H1 (cell line): Measurements from ENCODE around the gene BOLA3. TPM values are rescaled to one million over a fixed set of nuclear protein-coding genes. Genes with fewer than 3 reads are reported as not detected.

Source experiments
- CTCF ChIA-PET: fragments of 300-600 bp; sonication (Branson Sonifier 250); formaldehyde crosslinking; loops from one replicate; lab custom pipeline; 2021; ENCODE audit not compliant: partially characterized antibody; lab: Charles Lee
- POLR2A ChIA-PET: fragments of 300-600 bp; sonication (Branson Sonifier 250); formaldehyde crosslinking; loops from one replicate; lab custom pipeline; 2021; ENCODE audit warnings: inconsistent platforms; ENCODE audit not compliant: partially characterized antibody; lab: Charles Lee
- DNase-seq, 2 experiments: peaks; one replicate each; pipeline versions ENCODE4 v3.0.0 to v3.0.0-alpha.2; 2010 to 2022; ENCODE audit warnings: low spot score in 2 of 2, low read depth in 1 of 2, mixed read lengths in 1 of 2
- FAIRE-seq: peaks from 2 replicates; lab custom pipeline; 2011; peaks lifted over from hg19 to GRCh38; lab: Jason Lieb, UNC
- H2AFZ ChIP-seq: 2 replicates; pipeline ENCODE4 v1.8.1; 2012; ENCODE audit warnings: low read length, inconsistent platforms
- H2AK5ac ChIP-seq: 2 replicates; pipeline ENCODE4 v1.6.1; 2013; ENCODE audit warnings: low read depth, low read length
- H2BK120ac ChIP-seq: replicated peaks from 2 replicates; pipeline ENCODE3; 2013; ENCODE audit warnings: low read depth, low read length, inconsistent platforms
- H2BK12ac ChIP-seq: 2 replicates; pipeline ENCODE4 v1.6.1; 2013; ENCODE audit warnings: low read depth, low read length
- H2BK15ac ChIP-seq: 2 replicates; pipeline ENCODE4 v1.6.1; 2013; ENCODE audit warnings: low read length
- H2BK20ac ChIP-seq: 2 replicates; pipeline ENCODE4 v1.6.1; 2013; ENCODE audit warnings: low read length
- H2BK5ac ChIP-seq: 2 replicates; pipeline ENCODE4 v1.6.1; 2013; ENCODE audit warnings: low read depth, low read length
- H3K14ac ChIP-seq: 2 replicates; pipeline ENCODE4 v1.6.1; 2013; ENCODE audit warnings: inconsistent platforms; ENCODE audit not compliant: insufficient read length
- H3K18ac ChIP-seq: 2 replicates; pipeline ENCODE4 v1.6.1; 2013; ENCODE audit warnings: low read length; ENCODE audit errors: extremely low read depth
- H3K23ac ChIP-seq: 2 replicates; pipeline ENCODE4 v1.6.1; 2013; ENCODE audit warnings: inconsistent platforms; ENCODE audit not compliant: insufficient read length
- H3K23me2 ChIP-seq: 2 replicates; pipeline ENCODE4 v1.6.1; 2013; ENCODE audit warnings: low read depth, low read length
- H3K27ac ChIP-seq: 2 replicates; pipeline ENCODE4 v1.6.1; 2011; ENCODE audit warnings: low read depth, low read length, inconsistent platforms
- H3K27me3 ChIP-seq, 4 experiments: replicated peaks in 1 of 4; 1 replicate in 1 of 4; 2 replicates in 3 of 4; pipeline versions ENCODE4 v1.6.1 to v1.8.1; 2011 to 2013; ENCODE audit warnings: low read length in 3 of 4, mild to moderate bottlenecking in 3 of 4, inconsistent platforms in 2 of 4, mixed read lengths in 2 of 4, moderate library complexity in 1 of 4; ENCODE audit not compliant: control insufficient read depth in 3 of 4, insufficient read depth in 3 of 4; ENCODE audit errors: extremely low read depth in 1 of 4
- H3K36me3 ChIP-seq, 4 experiments: 2 replicates each; pipeline versions ENCODE4 v1.6.1 to v1.8.1; 2011 to 2013; ENCODE audit warnings: mild to moderate bottlenecking in 4 of 4, low read length in 3 of 4, moderate library complexity in 2 of 4, control low read depth in 1 of 4, inconsistent platforms in 1 of 4; ENCODE audit not compliant: insufficient read depth in 4 of 4, control insufficient read depth in 2 of 4
- H3K4ac ChIP-seq: replicated peaks from 2 replicates; pipeline ENCODE3; 2013; ENCODE audit warnings: low read length, low read depth, mixed read lengths, inconsistent platforms; ENCODE audit not compliant: insufficient read length
- H3K4me1 ChIP-seq, 4 experiments: replicated peaks in 1 of 4; 1 replicate in 1 of 4; 2 replicates in 3 of 4; pipeline versions ENCODE4 v1.6.1 to v1.8.1; 2011 to 2013; ENCODE audit warnings: low read length in 3 of 4, inconsistent platforms in 2 of 4, mixed read lengths in 1 of 4; ENCODE audit not compliant: insufficient read depth in 4 of 4, control insufficient read depth in 3 of 4
- H3K4me2 ChIP-seq, 2 experiments: 2 replicates each; pipeline versions ENCODE4 v1.6.1 to v1.8.1; 2011 to 2013; ENCODE audit warnings: low read depth in 2 of 2, low read length in 2 of 2, control low read depth in 1 of 2, inconsistent platforms in 1 of 2, mild to moderate bottlenecking in 1 of 2; ENCODE audit not compliant: insufficient read depth in 1 of 2
- H3K4me3 ChIP-seq, 4 experiments: fragments of 200-600, 300-600 bp in 1 of 4; sonication (generic), shearing (Covaris generic), sonication (Bioruptor Twin) in 1 of 4; 2 replicates each; pipeline versions ENCODE4 v1.5.1 to v1.8.1; 2011 to 2016; ENCODE audit warnings: low read length in 4 of 4, low read depth in 3 of 4, control low read depth in 2 of 4, inconsistent platforms in 2 of 4, mild to moderate bottlenecking in 2 of 4, mixed read lengths in 1 of 4, moderate library complexity in 1 of 4; ENCODE audit not compliant: insufficient read depth in 2 of 4; ENCODE audit errors: extremely low read depth in 1 of 4
- H3K56ac ChIP-seq: replicated peaks from 2 replicates; pipeline ENCODE3; 2013; ENCODE audit warnings: low read depth, mild to moderate bottlenecking, mixed read lengths, low read length, inconsistent platforms; ENCODE audit not compliant: insufficient read length
- H3K79me1 ChIP-seq: 2 replicates; pipeline ENCODE4 v1.6.1; 2013; ENCODE audit warnings: low read depth, low read length, control low read depth
- H3K79me2 ChIP-seq, 2 experiments: 2 replicates each; pipeline versions ENCODE4 v1.6.1 to v1.8.1; 2012 to 2013; ENCODE audit warnings: low read length in 2 of 2, mild to moderate bottlenecking in 2 of 2, inconsistent platforms in 1 of 2; ENCODE audit not compliant: insufficient read depth in 2 of 2, control insufficient read depth in 1 of 2
- H3K9ac ChIP-seq, 4 experiments: replicated peaks in 1 of 4; 1 replicate in 1 of 4; 2 replicates in 3 of 4; pipeline versions ENCODE4 v1.6.1 to v1.8.1; 2011 to 2013; ENCODE audit warnings: low read depth in 3 of 4, low read length in 3 of 4, control low read depth in 2 of 4, mild to moderate bottlenecking in 2 of 4, moderate library complexity in 2 of 4, inconsistent platforms in 1 of 4; ENCODE audit errors: extremely low read depth in 1 of 4
- H3K9me3 ChIP-seq, 2 experiments: 2 replicates each; pipeline versions ENCODE4 v1.6.1 to v1.8.1; 2012 to 2013; ENCODE audit warnings: mild to moderate bottlenecking in 2 of 2, moderate library complexity in 2 of 2, control low read depth in 1 of 2, inconsistent platforms in 1 of 2, low read depth in 1 of 2, low read length in 1 of 2, mixed read lengths in 1 of 2; ENCODE audit not compliant: insufficient read depth in 2 of 2
- H4K20me1 ChIP-seq, 2 experiments: replicated peaks in 1 of 2; 2 replicates each; pipeline versions ENCODE3 to v1.8.1; 2011 to 2013; ENCODE audit warnings: inconsistent platforms in 2 of 2, low read length in 2 of 2, mild to moderate bottlenecking in 1 of 2; ENCODE audit not compliant: insufficient read depth in 2 of 2, control insufficient read depth in 1 of 2
- H4K5ac ChIP-seq: 2 replicates; pipeline ENCODE4 v1.6.1; 2013; ENCODE audit warnings: low read length, low read depth, mixed read lengths, inconsistent platforms; ENCODE audit not compliant: insufficient read length
- H4K8ac ChIP-seq: 2 replicates; pipeline ENCODE4 v1.8.0; 2013; ENCODE audit warnings: mild to moderate bottlenecking, moderate library complexity, low read length, inconsistent platforms; ENCODE audit not compliant: insufficient read depth; ENCODE audit errors: extremely low read depth
- H4K91ac ChIP-seq: replicated peaks from 2 replicates; pipeline ENCODE3; 2013; ENCODE audit warnings: low read length, mixed read lengths, inconsistent platforms; ENCODE audit not compliant: insufficient read length
- BACH1 ChIP-seq: IDR thresholded peaks from 2 replicates; pipeline ENCODE4 v1.6.1; 2012; ENCODE audit warnings: low read length, improper control_type of control experiment
- EP300 ChIP-seq, 2 experiments: IDR thresholded peaks; 1 replicate in 1 of 2; 2 replicates in 1 of 2; pipeline ENCODE4 v1.6.1; 2011 to 2012; ENCODE audit warnings: low read depth in 2 of 2, low read length in 2 of 2, mild to moderate bottlenecking in 2 of 2, borderline replicate concordance in 1 of 2, inconsistent platforms in 1 of 2, moderate library complexity in 1 of 2
- GABPA ChIP-seq: IDR thresholded peaks from 2 replicates; pipeline ENCODE4 v1.6.1; 2011; ENCODE audit warnings: mild to moderate bottlenecking, low read length, moderate library complexity, borderline replicate concordance; ENCODE audit not compliant: insufficient read depth
- KDM4A ChIP-seq: IDR thresholded peaks from one replicate; pipeline ENCODE4 v1.7.1; 2012; ENCODE audit warnings: low read depth, mild to moderate bottlenecking, moderate library complexity, low read length, inconsistent platforms; ENCODE audit not compliant: severe bottlenecking
- KDM5A ChIP-seq: fragments of 200-600 bp; IDR thresholded peaks from 2 replicates; pipeline ENCODE4 v1.7.1; 2012; ENCODE audit warnings: mild to moderate bottlenecking, low read length, inconsistent platforms, mixed read lengths
- POLR2A ChIP-seq, 2 experiments: IDR thresholded peaks; 1 replicate in 1 of 2; 2 replicates in 1 of 2; pipeline ENCODE4 v1.6.1; 2011; ENCODE audit warnings: low read depth in 2 of 2, low read length in 2 of 2, mild to moderate bottlenecking in 2 of 2; ENCODE audit errors: control extremely low read depth in 1 of 2
- POLR2AphosphoS5 ChIP-seq: IDR thresholded peaks from 2 replicates; pipeline ENCODE4 v1.6.1; 2011; ENCODE audit warnings: low read depth, low read length
- SP1 ChIP-seq: IDR thresholded peaks from 2 replicates; pipeline ENCODE4 v1.6.1; 2011; ENCODE audit warnings: low read depth, low read length
- SP4 ChIP-seq: IDR thresholded peaks from 2 replicates; pipeline ENCODE4 v1.6.1; 2012; ENCODE audit warnings: low read length, inconsistent platforms
- TEAD4 ChIP-seq: IDR thresholded peaks from 2 replicates; pipeline ENCODE4 v1.6.1; 2012; ENCODE audit warnings: low read depth, low read length, inconsistent platforms, mixed read lengths
- polyA plus RNA-seq, 7 experiments: library from polyadenylated mRNA; depleted of rRNA in 3 of 7; stranded (reverse) in 5 of 7; unstranded in 2 of 7; fragments of >200 nt in 5 of 7; fragments of 200-250 nt in 2 of 7; gene quantifications; 1 replicate in 5 of 7; 2 replicates in 1 of 7; 4 replicates in 1 of 7; pipeline versions ENCODE4 v1.2.1 to v1.2.3, GENCODE V29; 2011 to 2013; ENCODE audit warnings: missing spikeins in 2 of 7, mixed read lengths in 2 of 7
- total RNA-seq: library from RNA; stranded (reverse); fragmentation: NEBNext Ultra II Directional; extraction: Animal tissue kit (Norgen Biotek cat#: 25700); gene quantifications from 2 replicates; pipeline ENCODE4 v1.2.1, GENCODE V29; 2021
- TF ChIP-seq, protein P1 (sequence below): IDR thresholded peaks from 2 replicates; pipeline ENCODE4 v1.6.1; 2011; ENCODE audit warnings: low read length, improper control_type of control experiment
- TF ChIP-seq, protein P2 (sequence below): IDR thresholded peaks from 2 replicates; pipeline ENCODE4 v1.6.1; 2012; ENCODE audit warnings: low read length, inconsistent platforms

BOLA3 gene
- total and polyA plus RNA-seq, 2 of the 8 experiments (the other 6 are each of a cell fraction or from before 2014, with no cell fraction given): 46.1 to 67.3 TPM

DNA sequence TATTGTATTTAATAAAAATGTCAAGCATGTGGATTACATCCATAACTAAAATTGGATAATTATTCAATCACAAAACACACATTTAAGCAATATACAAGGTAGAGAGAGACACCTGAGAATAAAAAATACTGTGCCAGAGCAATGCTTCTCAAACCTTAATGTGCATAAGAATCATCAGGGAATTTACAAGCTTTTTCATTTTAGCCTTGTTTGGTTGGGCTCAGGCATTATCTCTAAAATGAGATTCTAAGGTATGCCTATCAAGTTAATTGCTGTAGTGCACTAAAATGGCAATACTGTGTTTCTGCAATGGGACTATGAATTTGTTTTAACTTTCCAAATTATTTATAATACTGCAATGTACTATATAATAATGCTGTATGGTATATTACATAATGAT lies 30.0 kb upstream of the BOLA3 start:
- H3K27ac ChIP-seq: peak overlapping the region; percentile 84; the same call in 1 of the 2 replicates
- H3K9ac ChIP-seq: peak overlapping the region; percentile 88 to 96 (median 92); a peak in 6 of 7 replicates
- H2BK120ac ChIP-seq: no peak overlapping the region
- H3K79me1 ChIP-seq: 0 out of 2 replicates have a peak, but pooled peaks cover 2% of the 10 kb centered on the region
- FAIRE-seq: no peak
- peaks cover 0 to 5% (median 2%) of the 10 kb centered on the region in 4 experiments; a peak in 3 of 7 replicates for H3K4me1 ChIP-seq
- H2BK20ac ChIP-seq: no peak overlapping the region
- H2BK15ac ChIP-seq: no peak overlapping the region
- no peak overlapping the region for H4K5ac ChIP-seq
- H3K18ac ChIP-seq: no peak overlapping the region
- no peak overlapping the region for H2AK5ac ChIP-seq
- H3K23ac ChIP-seq: no peak overlapping the region
- no peak overlapping the region for H2AFZ ChIP-seq
- peaks cover 0 to 5% of the 10 kb centered on the region in 2 experiments for H4K20me1 ChIP-seq
- peaks cover 13 to 50% of the 10 kb centered on the region in 2 experiments for H3K79me2 ChIP-seq
- no peak overlapping the region for H3K14ac ChIP-seq
- no peak overlapping the region for H4K8ac ChIP-seq
- H3K4me2 ChIP-seq: peak overlapping the region; percentile 60 to 71
- H2BK5ac ChIP-seq: no peak overlapping the region
- peaks cover 0 to 4% (median 1%) of the 10 kb centered on the region in 4 experiments; a peak in 2 of 8 replicates for H3K36me3 ChIP-seq
- H3K56ac ChIP-seq: no peak overlapping the region
- no peak for DNase-seq
- no peaks in the 10 kb centered on the region for H3K27me3 ChIP-seq
- ChIA-PET POLR2A (interaction anchor here (0.7 to 72.1 kb wide), 9 partner anchors 0 to 349 kb away, joined by 3 to 2699 read pairs (median 3); partner anchors contain the start of genes BOLA3, MOB1A, MTHFD2 and STAMBP), CTCF (interaction anchor here (0.7 to 3.6 kb wide), 7 partner anchors 9 to 196 kb away, joined by 3 to 21 read pairs (median 5); partner anchors contain the start of genes BOLA3 and MTHFD2)
- H4K91ac ChIP-seq: no peak overlapping the region
- H2BK12ac ChIP-seq: no peak overlapping the region
- H3K4ac ChIP-seq: no peak overlapping the region
- peak overlapping the region; percentile 86 to 94 (median 90) for H3K4me3 ChIP-seq
- H3K9me3 ChIP-seq: peaks cover 0 to 2% of the 10 kb centered on the region in 2 experiments; a peak in 1 of 4 replicates
- no peaks in the 10 kb centered on the region; the same call in 1 of the 2 replicates for H3K23me2 ChIP-seq
- TF ChIP-seq SP1 (no peak), TEAD4 (no peak), GABPA (no peak), POLR2AphosphoS5 (no peak), KDM4A (no peak), POLR2A (IDR thresholded peaks at IDR 0.05; ENCODE audit: control extremely low read depth in 1 of 2, low read depth in 2 of 2, low read length in 2 of 2) (no peak), SP4 (no peak), EP300 (IDR thresholded peaks at IDR 0.05; ENCODE audit: borderline replicate concordance in 1 of 2, low read depth in 2 of 2, low read length in 2 of 2) (no peak), KDM5A (no peak), BACH1 (no peak)
- TF ChIP-seq, protein P1, sequence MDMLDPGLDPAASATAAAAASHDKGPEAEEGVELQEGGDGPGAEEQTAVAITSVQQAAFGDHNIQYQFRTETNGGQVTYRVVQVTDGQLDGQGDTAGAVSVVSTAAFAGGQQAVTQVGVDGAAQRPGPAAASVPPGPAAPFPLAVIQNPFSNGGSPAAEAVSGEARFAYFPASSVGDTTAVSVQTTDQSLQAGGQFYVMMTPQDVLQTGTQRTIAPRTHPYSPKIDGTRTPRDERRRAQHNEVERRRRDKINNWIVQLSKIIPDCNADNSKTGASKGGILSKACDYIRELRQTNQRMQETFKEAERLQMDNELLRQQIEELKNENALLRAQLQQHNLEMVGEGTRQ: no peak
- TF ChIP-seq, protein P2, sequence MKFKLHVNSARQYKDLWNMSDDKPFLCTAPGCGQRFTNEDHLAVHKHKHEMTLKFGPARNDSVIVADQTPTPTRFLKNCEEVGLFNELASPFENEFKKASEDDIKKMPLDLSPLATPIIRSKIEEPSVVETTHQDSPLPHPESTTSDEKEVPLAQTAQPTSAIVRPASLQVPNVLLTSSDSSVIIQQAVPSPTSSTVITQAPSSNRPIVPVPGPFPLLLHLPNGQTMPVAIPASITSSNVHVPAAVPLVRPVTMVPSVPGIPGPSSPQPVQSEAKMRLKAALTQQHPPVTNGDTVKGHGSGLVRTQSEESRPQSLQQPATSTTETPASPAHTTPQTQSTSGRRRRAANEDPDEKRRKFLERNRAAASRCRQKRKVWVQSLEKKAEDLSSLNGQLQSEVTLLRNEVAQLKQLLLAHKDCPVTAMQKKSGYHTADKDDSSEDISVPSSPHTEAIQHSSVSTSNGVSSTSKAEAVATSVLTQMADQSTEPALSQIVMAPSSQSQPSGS: no peak
